NCI-H82 treated with DMSO at 0.1 percent for 48 hours (cell line): ENCODE data around the gene CSNK2A2.

Experiments
- DNase-seq: peaks from one replicate; lab custom pipeline; 2025; ENCODE audit not compliant: unreplicated experiment; lab: John Stamatoyannopoulos, UW

CSNK2A2 gene

GRCh38 chr16:58114827-58115825 lies 82.8 kb downstream of the CSNK2A2 start:
- no peak for DNase-seq

GRCh38 chr16:58111302-58111627 lies 86.6 kb downstream of the CSNK2A2 start:
- DNase-seq = no peak

GRCh38 chr16:58110571-58111301 lies 87.2 kb downstream of the CSNK2A2 start:
- DNase-seq = no peak

GRCh38 chr16:58109881-58110280 lies 88.0 kb downstream of the CSNK2A2 start:
- no peak for DNase-seq

GRCh38 chr16:58109330-58109729 lies 88.6 kb downstream of the CSNK2A2 start:
- DNase-seq = no peak
